ENCODE data around the gene DEF6.

The DEF6 gene

DNA sequence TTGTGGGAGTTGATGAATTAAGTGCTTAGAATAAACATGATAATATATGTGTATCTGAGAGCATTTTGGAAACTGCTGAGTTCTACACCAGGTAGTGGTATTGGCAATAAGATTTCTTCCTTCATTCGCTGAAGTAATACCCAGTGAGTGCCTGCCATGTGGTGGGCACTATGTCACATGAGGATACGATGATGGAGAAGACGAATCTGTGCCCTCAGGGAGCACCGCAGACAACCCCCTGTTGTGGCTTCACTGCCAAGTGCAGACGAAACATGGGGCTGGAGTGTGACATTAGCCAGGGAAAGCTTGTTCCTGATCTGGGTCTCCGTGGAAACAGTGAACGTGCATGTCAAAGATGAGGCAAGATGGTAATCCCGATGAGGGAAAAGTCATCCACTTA, 30.2 kb upstream of the DEF6 start:
- TF ChIP-seq GATA3 (IDR thresholded peaks at IDR 0.05; ENCODE audit: low read depth, low read length): no peak
- no peak for TF ChIP-seq GATA2 (IDR thresholded peaks at IDR 0.05; ENCODE audit: low read depth, low read length)

GRCh38 chr6:35267897-35268296, 29.7 kb upstream of the DEF6 start:
- TF ChIP-seq GATA2 (IDR thresholded peaks at IDR 0.05; ENCODE audit: low read depth, low read length) (no peak), GATA3 (IDR thresholded peaks at IDR 0.05; ENCODE audit: low read depth, low read length) (no peak)

- TF ChIP-seq GATA3 (IDR thresholded peaks at IDR 0.05; ENCODE audit: low read depth, low read length) (no peak), GATA2 (IDR thresholded peaks at IDR 0.05; ENCODE audit: low read depth, low read length) (no peak)
Observed at GRCh38 chr6:35272005-35272404, 25.6 kb upstream of the DEF6 start.

GRCh38 chr6:35273822-35274559, 23.6 kb upstream of the DEF6 start:
- TF ChIP-seq GATA3 (IDR thresholded peaks at IDR 0.05; ENCODE audit: low read depth, low read length) (no peak), GATA2 (IDR thresholded peaks at IDR 0.05; ENCODE audit: low read depth, low read length) (no peak)

GRCh38 chr6:35275744-35276260, 21.8 kb upstream of the DEF6 start:
- no peak for TF ChIP-seq GATA2 (IDR thresholded peaks at IDR 0.05; ENCODE audit: low read depth, low read length)
- TF ChIP-seq GATA3 (IDR thresholded peaks at IDR 0.05; ENCODE audit: low read depth, low read length): no peak

DNA sequence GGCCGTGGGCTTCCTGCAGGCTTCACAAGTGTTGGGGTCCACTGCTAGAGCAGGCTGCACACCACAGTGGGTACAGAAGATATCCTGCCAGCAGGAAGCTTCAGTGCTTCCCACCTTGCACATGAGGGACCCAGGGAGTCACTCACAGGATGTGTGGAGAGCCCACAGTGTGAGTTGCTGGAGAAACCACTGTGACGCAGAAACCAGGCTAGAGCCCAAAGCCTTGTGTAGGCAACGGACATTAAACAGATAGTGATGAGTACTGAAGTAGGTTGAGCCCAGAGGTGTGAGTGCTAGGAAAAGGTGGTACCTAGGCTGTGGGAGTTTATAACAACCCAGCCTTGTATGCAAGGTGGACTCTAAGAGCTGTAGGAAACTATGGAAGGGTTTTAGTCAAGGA, 18.9 kb upstream of the DEF6 start:
- TF ChIP-seq GATA2 (IDR thresholded peaks at IDR 0.05; ENCODE audit: low read depth, low read length) (no peak), GATA3 (IDR thresholded peaks at IDR 0.05; ENCODE audit: low read depth, low read length) (no peak)

DNA sequence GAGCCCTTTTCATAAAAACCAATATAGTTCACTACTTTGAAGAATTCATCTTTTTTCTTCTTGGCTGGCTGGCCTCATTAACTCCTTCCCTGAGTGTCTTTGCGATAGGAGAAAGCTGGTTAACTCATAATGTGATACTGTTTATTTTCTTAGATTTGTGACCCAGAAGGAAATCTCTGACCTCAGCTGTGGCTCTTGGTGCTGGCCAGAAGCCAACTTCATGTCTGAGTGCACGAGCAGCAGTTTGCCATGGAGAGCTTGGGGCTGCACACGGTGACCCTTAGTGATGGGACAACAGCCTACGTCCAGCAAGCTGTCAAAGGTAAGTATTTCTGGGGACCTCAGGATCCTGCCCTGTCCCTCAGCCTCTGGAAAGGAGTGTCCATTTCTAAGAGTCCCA, 16.7 kb upstream of the DEF6 start:
- TF ChIP-seq GATA3 (IDR thresholded peaks at IDR 0.05; ENCODE audit: low read depth, low read length) (no peak), GATA2 (IDR thresholded peaks at IDR 0.05; ENCODE audit: low read depth, low read length) (no peak)

DNA sequence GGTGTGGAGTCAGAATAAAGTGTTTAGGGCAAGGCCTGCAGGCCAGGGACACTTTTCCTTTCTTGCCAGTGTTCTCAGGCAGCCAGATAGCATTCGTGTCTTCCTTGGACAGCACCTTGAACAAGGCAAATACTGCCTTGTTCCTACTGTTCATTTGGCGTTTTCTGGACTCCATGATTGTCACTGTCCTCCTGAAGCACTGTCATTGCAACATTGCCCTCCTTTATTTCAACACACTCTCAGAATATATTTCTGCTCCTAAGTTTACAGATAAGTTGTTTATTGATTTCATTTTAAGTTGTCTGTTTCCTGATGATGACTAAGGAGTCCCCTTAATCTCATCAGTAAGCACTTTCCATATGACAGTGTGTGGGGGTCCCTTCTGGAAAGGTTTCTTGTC, 15.1 kb upstream of the DEF6 start:
- TF ChIP-seq GATA2 (IDR thresholded peaks at IDR 0.05; ENCODE audit: low read depth, low read length) (no peak), GATA3 (IDR thresholded peaks at IDR 0.05; ENCODE audit: low read depth, low read length) (no peak)

- no peak for TF ChIP-seq GATA3 (IDR thresholded peaks at IDR 0.05; ENCODE audit: low read depth, low read length)
- TF ChIP-seq GATA2 (IDR thresholded peaks at IDR 0.05; ENCODE audit: low read depth, low read length): no peak
Observed at GRCh38 chr6:35283361-35283760, 14.3 kb upstream of the DEF6 start.

- no peak for TF ChIP-seq GATA2 (IDR thresholded peaks at IDR 0.05; ENCODE audit: low read depth, low read length)
- TF ChIP-seq GATA3 (IDR thresholded peaks at IDR 0.05; ENCODE audit: low read depth, low read length): no peak
Observed at GRCh38 chr6:35287671-35288396, 9.8 kb upstream of the DEF6 start.

DNA sequence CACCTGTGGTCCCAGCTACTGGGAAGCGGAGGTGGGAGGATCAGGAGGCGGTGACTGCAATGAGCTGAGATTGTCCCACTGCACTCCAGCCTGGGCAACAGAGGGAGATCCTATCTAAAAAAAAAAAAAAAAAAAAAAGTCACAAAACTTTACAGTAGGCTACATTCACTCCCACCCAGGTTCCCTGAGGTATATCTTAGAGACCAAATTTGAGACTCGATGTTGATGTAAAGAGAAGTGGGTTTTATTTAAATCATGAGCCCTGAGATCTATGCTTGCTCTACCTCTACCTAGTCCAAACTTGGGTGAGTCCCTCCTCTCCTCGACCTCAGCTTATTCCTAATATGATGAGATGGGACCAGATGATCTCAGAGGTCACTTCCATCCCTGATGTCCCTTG, 8.8 kb upstream of the DEF6 start:
- TF ChIP-seq GATA2 (IDR thresholded peaks at IDR 0.05; ENCODE audit: low read depth, low read length) (no peak), GATA3 (IDR thresholded peaks at IDR 0.05; ENCODE audit: low read depth, low read length) (no peak)

DNA sequence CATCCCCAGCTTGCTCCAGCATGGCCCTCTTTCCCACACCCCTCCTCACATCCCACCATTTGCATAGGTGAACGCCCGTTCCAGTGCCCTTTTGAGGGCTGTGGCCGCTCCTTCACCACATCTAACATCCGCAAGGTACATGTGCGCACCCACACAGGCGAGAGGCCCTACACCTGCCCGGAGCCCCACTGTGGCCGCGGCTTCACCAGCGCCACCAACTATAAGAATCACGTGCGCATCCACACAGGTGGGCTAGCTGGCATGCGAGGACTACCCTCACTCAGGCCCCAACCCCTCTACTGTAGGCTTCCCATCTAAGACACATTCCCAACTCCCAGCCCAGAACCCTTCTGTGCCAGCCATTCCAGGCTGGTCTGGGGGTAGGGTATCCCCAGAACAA, 6.1 kb upstream of the DEF6 start:
- TF ChIP-seq GATA3 (IDR thresholded peaks at IDR 0.05; ENCODE audit: low read depth, low read length) (no peak), GATA2 (IDR thresholded peaks at IDR 0.05; ENCODE audit: low read depth, low read length) (no peak)

GRCh38 chr6:35292494-35292893, 5.1 kb upstream of the DEF6 start:
- TF ChIP-seq GATA2 (IDR thresholded peaks at IDR 0.05; ENCODE audit: low read depth, low read length) (no peak), GATA3 (IDR thresholded peaks at IDR 0.05; ENCODE audit: low read depth, low read length) (no peak)

DNA sequence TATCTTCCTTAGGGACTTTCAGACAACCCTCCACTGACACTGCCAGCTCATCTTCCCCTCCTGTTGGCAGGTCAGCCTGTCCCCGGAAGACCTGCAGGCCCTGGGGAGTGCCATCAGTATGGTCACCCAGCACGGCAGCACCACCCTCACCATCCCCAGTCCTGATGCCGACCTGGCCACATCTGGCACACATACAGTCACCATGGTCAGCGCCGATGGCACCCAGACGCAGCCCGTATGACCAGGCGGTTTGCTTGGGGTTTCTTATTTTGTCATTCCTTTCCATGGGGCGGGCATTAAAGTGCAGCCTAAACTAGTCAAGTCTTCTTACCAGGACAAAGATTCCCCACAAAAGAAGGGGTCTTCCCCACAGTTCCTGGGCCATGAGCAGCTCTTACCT, 3.9 kb upstream of the DEF6 start:
- TF ChIP-seq GATA2 (IDR thresholded peaks at IDR 0.05; ENCODE audit: low read depth, low read length): no peak
- TF ChIP-seq GATA3 (IDR thresholded peaks at IDR 0.05; ENCODE audit: low read depth, low read length): no peak
